ENCODE data around the gene SHC2.
"Not testable (repeated sequence)": the region's sequence is repeated elsewhere in the genome, so short reads cannot be mapped to it uniquely, and the experiment has no call there.

Gene SHC2

GRCh38 chr19:413756-414420, 46.9 kb downstream of the SHC2 start:
- peak in 10 of 42 donors; percentile 1 to 28 (median 10) for DNase-seq
- intact Hi-C loops (cut with DNase I): no loop called here

GRCh38 chr19:412356-413355, 48.2 kb downstream of the SHC2 start:
- intact Hi-C loops (cut with DNase I): no loop called here
- peak in 8 of 42 donors; percentile 10 to 33 (median 16) for DNase-seq

- DNase-seq: peak in 10 of 42 donors; percentile 7 to 28 (median 16)
- intact Hi-C loops (cut with DNase I): no loop called here
Observed at GRCh38 chr19:411723-412355, 49.0 kb downstream of the SHC2 start.

- peak in 7 of 42 donors; percentile 3 to 34 (median 9) for DNase-seq
- intact Hi-C loops (cut with DNase I): not testable (repeated sequence)
Observed at GRCh38 chr19:411121-411722, 49.6 kb downstream of the SHC2 start.

GRCh38 chr19:410243-410781, 50.5 kb downstream of the SHC2 start:
- DNase-seq: peak in 12 of 42 donors; percentile 8 to 41 (median 17)
- intact Hi-C loops (cut with DNase I): no loop called here

GRCh38 chr19:409516-410242, 51.2 kb downstream of the SHC2 start:
- intact Hi-C loops (cut with DNase I): no loop called here
- peak in 10 of 42 donors; percentile 7 to 38 (median 10) for DNase-seq

- intact Hi-C loops (cut with DNase I): no loop called here
- DNase-seq: peak in 26 of 42 donors; percentile 7 to 67 (median 32)
Observed at GRCh38 chr19:408902-409515, 51.8 kb downstream of the SHC2 start, which contains the start of gene C2CD4C. Gene C2CD4C (minus strand): TSS chr19:409147. CDS start chr19:408361, 786 bp downstream.

GRCh38 chr19:408441-408901, 52.4 kb downstream of the SHC2 start:
- intact Hi-C loops (cut with DNase I): no loop called here
- peak in 9 of 42 donors; percentile 0 to 37 (median 12) for DNase-seq

GRCh38 chr19:407511-408440, 53.1 kb downstream of the SHC2 start:
- intact Hi-C loops (cut with DNase I): no loop called here
- DNase-seq: peak in 9 of 42 donors; percentile 3 to 39 (median 13)

GRCh38 chr19:406971-407510, 53.8 kb downstream of the SHC2 start:
- intact Hi-C loops (cut with DNase I): no loop called here
- peak in 9 of 42 donors; percentile 1 to 39 (median 9) for DNase-seq

- DNase-seq: peak in 7 of 42 donors; percentile 6 to 43 (median 23)
- intact Hi-C loops (cut with DNase I): no loop called here
Observed at GRCh38 chr19:406135-406781, 54.6 kb downstream of the SHC2 start.

GRCh38 chr19:405121-405965, 55.5 kb downstream of the SHC2 start:
- intact Hi-C loops (cut with DNase I): no loop called here

GRCh38 chr19:403221-404027, 57.4 kb downstream of the SHC2 start:
- intact Hi-C loops (cut with DNase I): no loop called here
- peak in 9 of 42 donors; percentile 4 to 28 (median 13) for DNase-seq

More at GRCh38 chr19:405121-405965, 55.5 kb downstream of the SHC2 start:
- peak in 6 of 42 donors; percentile 5 to 28 (median 9) for DNase-seq

GRCh38 chr19:402786-403185, 58.0 kb downstream of the SHC2 start:
- DNase-seq: peak in 3 of 42 donors; percentile 2 to 8 (median 3)
- intact Hi-C loops (cut with DNase I): no loop called here
